Smooth muscle cell (in vitro differentiated cells): Measurements from ENCODE around the gene DCAF6. TPM values are rescaled to one million over a fixed set of nuclear protein-coding genes. Genes with fewer than 3 reads are reported as not detected.

Experiments
- DNase-seq: peaks from one replicate; lab custom pipeline; 2025; ENCODE audit not compliant: unreplicated experiment; lab: John Stamatoyannopoulos, UW
- H2AFZ ChIP-seq: fragments of 200-600 bp; sonication (generic); 2 replicates; pipeline ENCODE4 v1.6.0; 2016; ENCODE audit warnings: antibody characterized with exemption, low read depth, mild to moderate bottlenecking
- H3F3A ChIP-seq: fragments of 200-600 bp; sonication (generic); 2 replicates; pipeline ENCODE4 v1.6.0; 2017; ENCODE audit warnings: antibody characterized with exemption, low read depth
- H3K27ac ChIP-seq: fragments of 200-600 bp; sonication (generic); 2 replicates; pipeline ENCODE4 v1.5.1; 2016; ENCODE audit warnings: low read depth, mild to moderate bottlenecking
- H3K27me3 ChIP-seq: fragments of 200-600 bp; sonication (generic); 2 replicates; pipeline ENCODE4 v1.6.1; 2016; ENCODE audit warnings: low read depth, mild to moderate bottlenecking
- H3K36me3 ChIP-seq: fragments of 200-600 bp; sonication (generic); 2 replicates; pipeline ENCODE4 v1.5.1; 2016; ENCODE audit warnings: low read depth
- H3K4me1 ChIP-seq: fragments of 200-600 bp; sonication (generic); 2 replicates; pipeline ENCODE4 v1.5.1; 2016; ENCODE audit warnings: low read depth
- H3K4me2 ChIP-seq: fragments of 200-600 bp; sonication (generic); 2 replicates; pipeline ENCODE4 v1.6.0; 2016; ENCODE audit warnings: mild to moderate bottlenecking
- H3K4me3 ChIP-seq: fragments of 200-600 bp; sonication (generic); 2 replicates; pipeline ENCODE4 v1.5.1; 2016; ENCODE audit warnings: mild to moderate bottlenecking
- H3K79me2 ChIP-seq: fragments of 200-600 bp; sonication (generic); 2 replicates; pipeline ENCODE4 v1.6.0; 2016; ENCODE audit warnings: low read depth, mild to moderate bottlenecking
- H3K9ac ChIP-seq: fragments of 200-600 bp; sonication (generic); 2 replicates; pipeline ENCODE4 v1.6.0; 2016; ENCODE audit warnings: low read depth
- H3K9me3 ChIP-seq: fragments of 200-600 bp; sonication (generic); replicated peaks from 2 replicates; pipeline ENCODE4 v1.5.1; 2016; ENCODE audit warnings: low read depth
- H4K20me1 ChIP-seq: fragments of 200-600 bp; sonication (generic); 2 replicates; pipeline ENCODE4 v1.6.0; 2016; ENCODE audit warnings: low read depth
- WGBS: methylation state at CpG from one replicate; pipeline ENCODE4 v1.1.7; 2016; ENCODE audit warnings: low lambda C conversion rate; 5-methylcytosine and 5-hydroxymethylcytosine counted together
- polyA plus RNA-seq: library from polyadenylated mRNA; unstranded; fragments of >200 nt; fragmentation: Nextera tagmentation; extraction: Ambion mirVana; gene quantifications from 2 replicates; pipeline ENCODE4 v1.2.1, GENCODE V29; 2016
- total RNA-seq: library from RNA; depleted of rRNA; stranded (reverse); fragments of >200 nt; gene quantifications from 2 replicates; pipeline ENCODE4 v1.2.3, GENCODE V29; 2014
- TF ChIP-seq, protein P1 (sequence below): fragments of 200-600 bp; sonication (generic); IDR thresholded peaks from 2 replicates; pipeline ENCODE4 v1.5.1; 2017; ENCODE audit warnings: borderline replicate concordance, mild to moderate bottlenecking, antibody characterized with exemption; ENCODE audit not compliant: insufficient read depth, poor library complexity, severe bottlenecking

Gene DCAF6
- total and polyA plus RNA-seq, 2 experiments from 2014 or later, result 27.4 to 34.9 TPM

- Histone ChIP-seq H3K9ac (no peak overlapping the region), H3K9me3 (no peaks in the 10 kb centered on the region), H3K4me3 (no peak overlapping the region), H3K27ac (no peak overlapping the region), H3K36me3 (no peaks in the 10 kb centered on the region), H3K27me3 (no peaks in the 10 kb centered on the region), H4K20me1 (no peaks in the 10 kb centered on the region), H2AFZ (no peak overlapping the region), H3F3A (no peaks in the 10 kb centered on the region), H3K4me2 (no peak overlapping the region), H3K79me2 (no peaks in the 10 kb centered on the region), H3K4me1 (no peaks in the 10 kb centered on the region)
- WGBS, result 89% methylated on average over 8 of the region's 8 CpGs
- DNase-seq, result no peak
- TF ChIP-seq, protein P1, sequence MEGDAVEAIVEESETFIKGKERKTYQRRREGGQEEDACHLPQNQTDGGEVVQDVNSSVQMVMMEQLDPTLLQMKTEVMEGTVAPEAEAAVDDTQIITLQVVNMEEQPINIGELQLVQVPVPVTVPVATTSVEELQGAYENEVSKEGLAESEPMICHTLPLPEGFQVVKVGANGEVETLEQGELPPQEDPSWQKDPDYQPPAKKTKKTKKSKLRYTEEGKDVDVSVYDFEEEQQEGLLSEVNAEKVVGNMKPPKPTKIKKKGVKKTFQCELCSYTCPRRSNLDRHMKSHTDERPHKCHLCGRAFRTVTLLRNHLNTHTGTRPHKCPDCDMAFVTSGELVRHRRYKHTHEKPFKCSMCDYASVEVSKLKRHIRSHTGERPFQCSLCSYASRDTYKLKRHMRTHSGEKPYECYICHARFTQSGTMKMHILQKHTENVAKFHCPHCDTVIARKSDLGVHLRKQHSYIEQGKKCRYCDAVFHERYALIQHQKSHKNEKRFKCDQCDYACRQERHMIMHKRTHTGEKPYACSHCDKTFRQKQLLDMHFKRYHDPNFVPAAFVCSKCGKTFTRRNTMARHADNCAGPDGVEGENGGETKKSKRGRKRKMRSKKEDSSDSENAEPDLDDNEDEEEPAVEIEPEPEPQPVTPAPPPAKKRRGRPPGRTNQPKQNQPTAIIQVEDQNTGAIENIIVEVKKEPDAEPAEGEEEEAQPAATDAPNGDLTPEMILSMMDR, result no peak
These were observed 25.1 kb upstream of the DCAF6 start for GRCh38 chr1:167911413-167911812.

GRCh38 chr1:167912294-167912693, 24.2 kb upstream of the DCAF6 start:
- Histone ChIP-seq H3K27ac (no peak overlapping the region), H3K27me3 (no peaks in the 10 kb centered on the region), H3K4me3 (no peak overlapping the region), H3K79me2 (no peaks in the 10 kb centered on the region), H3K9ac (no peak overlapping the region), H4K20me1 (no peaks in the 10 kb centered on the region), H3F3A (no peaks in the 10 kb centered on the region), H3K36me3 (no peaks in the 10 kb centered on the region), H3K9me3 (no peaks in the 10 kb centered on the region), H3K4me2 (no peak overlapping the region), H3K4me1 (no peaks in the 10 kb centered on the region), H2AFZ (no peak overlapping the region)
- 80% methylated on average over 7 of the region's 7 CpGs for WGBS
- DNase-seq, result no peak
- TF ChIP-seq, protein P1, result no peak

- H3F3A ChIP-seq, result no peaks in the 10 kb centered on the region
- no peaks in the 10 kb centered on the region for H4K20me1 ChIP-seq
- H3K4me2 ChIP-seq, result no peak within 1 kb of the TSS
- no peaks in the 10 kb centered on the region for H3K27me3 ChIP-seq
- no peak within 1 kb of the TSS for H3K27ac ChIP-seq
- no peak for DNase-seq
- TF ChIP-seq, protein P1, result no peak
- WGBS, result 93% methylated on average over 9 of the region's 9 CpGs
- H3K9ac ChIP-seq, result no peak within 1 kb of the TSS
- peaks cover 5% of the 10 kb centered on the region for H3K36me3 ChIP-seq
- no peak within 1 kb of the TSS for H3K4me3 ChIP-seq
- no peaks in the 10 kb centered on the region for H3K79me2 ChIP-seq
- no peak within 1 kb of the TSS for H2AFZ ChIP-seq
- H3K9me3 ChIP-seq, result no peaks in the 10 kb centered on the region
- H3K4me1 ChIP-seq, result no peaks in the 10 kb centered on the region
These were observed 22.5 kb upstream of the DCAF6 start, which contains the start of gene ADCY10 for GRCh38 chr1:167913895-167914496. Gene ADCY10 (minus strand): TSS chr1:167914134. CDS start chr1:167905140, 8,994 bp downstream.

- no peak overlapping the region for H3K27ac ChIP-seq
- no peak overlapping the region for H3K9ac ChIP-seq
- no peak for DNase-seq
- H3F3A ChIP-seq, result no peaks in the 10 kb centered on the region
- no peaks in the 10 kb centered on the region for H3K79me2 ChIP-seq
- no peak overlapping the region for H2AFZ ChIP-seq
- peaks cover 5% of the 10 kb centered on the region for H3K36me3 ChIP-seq
- H3K4me1 ChIP-seq, result no peaks in the 10 kb centered on the region
- H3K4me2 ChIP-seq, result no peak overlapping the region
- H3K27me3 ChIP-seq, result no peaks in the 10 kb centered on the region
- TF ChIP-seq, protein P1, result no peak
- no peak overlapping the region for H3K4me3 ChIP-seq
- no peaks in the 10 kb centered on the region for H3K9me3 ChIP-seq
- H4K20me1 ChIP-seq, result no peaks in the 10 kb centered on the region
- WGBS, result 98% methylated on average over 8 of the region's 8 CpGs
These were observed 20.9 kb upstream of the DCAF6 start for GRCh38 chr1:167915569-167915968.
